SK-N-SH (cell line): Measurements from ENCODE around the gene EFEMP2. TPM values are rescaled to one million over a fixed set of nuclear protein-coding genes. Genes with fewer than 3 reads are reported as not detected.

Experiments used
- CTCF ChIA-PET: fragments of 300-600, 350-600 bp; formaldehyde crosslinking; extraction: SDS; loops from one replicate; lab custom pipeline; 2021; lab: Yijun Ruan, JAX
- POLR2A ChIA-PET: fragments of 350-600 bp; sonication (Branson Sonifier 250); formaldehyde crosslinking; extraction: SDS; loops from one replicate; lab custom pipeline; 2020; ENCODE audit warnings: antibody characterized with exemption, inconsistent platforms; lab: Yijun Ruan, JAX
- DNase-seq: peaks from one replicate; pipeline ENCODE4 v3.0.0; 2012
- H2AFZ ChIP-seq: fragments of 200-600 bp; sonication (generic); 2 replicates; pipeline ENCODE4 v1.8.1; 2016; ENCODE audit warnings: antibody characterized with exemption, mild to moderate bottlenecking, low read depth
- H3F3A ChIP-seq: fragments of 200-600 bp; sonication (generic); replicated peaks from 2 replicates; pipeline ENCODE3; 2016; ENCODE audit warnings: antibody characterized with exemption, mild to moderate bottlenecking; ENCODE audit not compliant: insufficient read depth
- H3K27ac ChIP-seq, 2 experiments: fragments of 200-500 bp in 1 of 2; fragments of 200-600 bp in 1 of 2; sonication (Bioruptor generic) in 1 of 2; sonication (generic), shearing (Covaris generic) in 1 of 2; 2 replicates each; pipeline versions ENCODE4 v1.5.1 to v1.6.1; 2014 to 2016; ENCODE audit warnings: low read depth in 2 of 2, inconsistent platforms in 1 of 2, low read length in 1 of 2, mild to moderate bottlenecking in 1 of 2, mixed read lengths in 1 of 2
- H3K27me3 ChIP-seq: fragments of 200-600 bp; sonication (generic), shearing (Covaris generic); 2 replicates; pipeline ENCODE4 v1.6.1; 2016; ENCODE audit warnings: mixed run types; ENCODE audit not compliant: insufficient read depth
- H3K36me3 ChIP-seq, 2 experiments: fragments of 200-500 bp in 1 of 2; fragments of 200-600 bp in 1 of 2; sonication (Bioruptor generic) in 1 of 2; sonication (generic) in 1 of 2; replicated peaks in 1 of 2; 2 replicates each; pipeline versions ENCODE3 to v1.5.1; 2014 to 2016; ENCODE audit warnings: low read length in 1 of 2, mild to moderate bottlenecking in 1 of 2; ENCODE audit not compliant: insufficient read depth in 2 of 2, control insufficient read depth in 1 of 2
- H3K4me1 ChIP-seq, 2 experiments: fragments of 200-500 bp in 1 of 2; fragments of 200-600 bp in 1 of 2; sonication (Bioruptor generic) in 1 of 2; sonication (generic), shearing (Covaris generic) in 1 of 2; 2 replicates each; pipeline versions ENCODE4 v1.5.1 to v1.6.1; 2014 to 2016; ENCODE audit warnings: low read depth in 1 of 2, low read length in 1 of 2, mixed run types in 1 of 2; ENCODE audit not compliant: insufficient read depth in 2 of 2, control insufficient read depth in 1 of 2
- H3K4me2 ChIP-seq: fragments of 200-600 bp; sonication (generic), shearing (Covaris generic); 2 replicates; pipeline ENCODE4 v1.6.1; 2017; ENCODE audit warnings: mixed run types
- H3K4me3 ChIP-seq, 2 experiments: fragments of 200-500 bp in 1 of 2; fragments of 200-600 bp in 1 of 2; sonication (Bioruptor generic) in 1 of 2; sonication (generic), shearing (Covaris generic) in 1 of 2; 2 replicates each; pipeline versions ENCODE4 v1.5.1 to v1.8.1; 2014 to 2016; ENCODE audit warnings: low read depth in 2 of 2, inconsistent platforms in 1 of 2, low read length in 1 of 2, mild to moderate bottlenecking in 1 of 2, mixed read lengths in 1 of 2, moderate library complexity in 1 of 2
- H3K79me2 ChIP-seq: fragments of 200-600 bp; sonication (generic); 2 replicates; pipeline ENCODE4 v1.8.1; 2017; ENCODE audit warnings: mild to moderate bottlenecking; ENCODE audit not compliant: insufficient read depth
- H3K9ac ChIP-seq: fragments of 200-600 bp; sonication (generic); 2 replicates; pipeline ENCODE4 v1.6.1; 2017; ENCODE audit warnings: mixed run types
- H3K9me2 ChIP-seq: fragments of 200-600 bp; sonication (generic); 2 replicates; pipeline ENCODE4 v1.6.1; 2017; ENCODE audit warnings: mixed run types
- H3K9me3 ChIP-seq: fragments of 200-600 bp; sonication (generic); 2 replicates; pipeline ENCODE4 v1.6.1; 2017; ENCODE audit warnings: mixed run types, mild to moderate bottlenecking, moderate library complexity
- H4K20me1 ChIP-seq: fragments of 200-600 bp; sonication (generic); 2 replicates; pipeline ENCODE4 v1.6.1; 2017; ENCODE audit warnings: mild to moderate bottlenecking, mixed run types; ENCODE audit not compliant: insufficient read depth
- CHD2 ChIP-seq: fragments of 150-350 bp; IDR thresholded peaks from 2 replicates; pipeline ENCODE4 v1.6.1; 2018; ENCODE audit warnings: low read length; ENCODE audit not compliant: partially characterized antibody
- ELF1 ChIP-seq: IDR thresholded peaks from 2 replicates; pipeline ENCODE4 v1.4.0; 2012
- EZH2phosphoT487 ChIP-seq: fragments of 200-600 bp; sonication (generic); IDR thresholded peaks from 2 replicates; pipeline ENCODE4 v1.6.1; 2017; ENCODE audit warnings: low read depth, mixed run types, mild to moderate bottlenecking, antibody characterized with exemption, moderate library complexity, borderline replicate concordance
- GABPA ChIP-seq: IDR thresholded peaks from 2 replicates; pipeline ENCODE4 v1.4.0; 2012; ENCODE audit warnings: low read depth, mild to moderate bottlenecking
- NFIC ChIP-seq: IDR thresholded peaks from 2 replicates; pipeline ENCODE4 v1.4.0; 2012; ENCODE audit warnings: borderline replicate concordance
- RAD21 ChIP-seq: IDR thresholded peaks from 2 replicates; pipeline ENCODE4 v1.6.1; 2012; ENCODE audit warnings: mild to moderate bottlenecking, low read length
- SMC3 ChIP-seq: IDR thresholded peaks from 2 replicates; pipeline ENCODE4 v1.6.1; 2012; ENCODE audit warnings: low read depth, low read length, improper control_type of control experiment
- TEAD4 ChIP-seq: IDR thresholded peaks from 2 replicates; pipeline ENCODE4 v1.4.0; 2012; ENCODE audit warnings: mild to moderate bottlenecking, borderline replicate concordance; ENCODE audit not compliant: insufficient read depth
- WGBS: methylation state at CpG from one replicate; pipeline ENCODE4 v1.1.6; 2017; ENCODE audit warnings: low lambda C conversion rate; 5-methylcytosine and 5-hydroxymethylcytosine counted together
- polyA plus RNA-seq, 3 experiments: library from polyadenylated mRNA; depleted of rRNA; stranded (reverse); fragments of >200 nt; gene quantifications; 2 replicates each; pipeline ENCODE4 v1.2.3, GENCODE V29; 2012
- TF ChIP-seq, protein P1 (sequence below): IDR thresholded peaks from 2 replicates; pipeline ENCODE4 v1.4.0; 2012; ENCODE audit warnings: low read depth, borderline replicate concordance

Gene EFEMP2
- polyA plus RNA-seq, 1 of the 3 experiments (the other 2 are of a cell fraction), result 203 TPM

DNA sequence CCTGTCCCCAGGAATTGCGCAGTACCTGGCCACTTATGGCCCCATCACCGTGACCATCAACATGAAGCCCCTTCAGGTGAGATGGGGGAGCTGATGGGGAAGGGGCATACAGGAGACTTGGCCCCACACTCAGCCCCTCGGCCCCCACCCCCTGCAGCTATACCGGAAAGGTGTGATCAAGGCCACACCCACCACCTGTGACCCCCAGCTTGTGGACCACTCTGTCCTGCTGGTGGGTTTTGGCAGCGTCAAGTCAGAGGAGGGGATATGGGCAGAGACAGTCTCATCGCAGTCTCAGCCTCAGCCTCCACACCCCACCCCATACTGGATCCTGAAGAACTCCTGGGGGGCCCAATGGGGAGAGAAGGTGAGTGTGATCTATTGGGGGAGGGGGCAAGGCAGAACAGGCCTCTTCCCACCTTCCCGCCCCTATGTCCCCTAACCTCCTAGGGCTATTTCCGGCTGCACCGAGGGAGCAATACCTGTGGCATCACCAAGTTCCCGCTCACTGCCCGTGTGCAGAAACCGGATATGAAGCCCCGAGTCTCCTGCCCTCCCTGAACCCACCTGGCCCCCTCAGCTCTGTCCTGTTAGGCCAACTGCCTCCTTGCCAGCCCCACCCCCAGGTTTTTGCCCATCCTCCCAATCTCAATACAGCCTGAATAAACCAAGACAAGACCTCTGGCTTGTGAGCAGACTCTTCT, 10.6 kb upstream of the EFEMP2 start:
- WGBS, result 94% methylated on average over 13 of the region's 13 CpGs
- Histone ChIP-seq H3K9ac (no peak overlapping the region), H3K4me3 (no peak overlapping the region), H3K4me2 (no peak overlapping the region), H3K27ac (no peak overlapping the region), H2AFZ (no peak overlapping the region), H3K27me3 (no peaks in the 10 kb centered on the region), H3K36me3 (peaks cover 31 to 45% of the 10 kb centered on the region in 2 experiments), H3K79me2 (peaks cover 39% of the 10 kb centered on the region), H3K9me2 (no peaks in the 10 kb centered on the region), H3K9me3 (no peaks in the 10 kb centered on the region), H3K4me1 (peaks cover 12 to 22% of the 10 kb centered on the region in 2 experiments; a peak in 3 of 4 replicates), H4K20me1 (no peaks in the 10 kb centered on the region), H3F3A (peaks cover 17% of the 10 kb centered on the region)
- POLR2A ChIA-PET, result no interaction called here
- CTCF ChIA-PET, result interaction anchor here (1.6 to 15.2 kb wide), 8 partner anchors 17 to 171 kb away, joined by 4 to 374 read pairs (median 30); partner anchors contain the start of genes C11orf68, CFL1, EFEMP2 and FOSL1
- TF ChIP-seq CHD2, result no peak
- no peak for DNase-seq

DNA sequence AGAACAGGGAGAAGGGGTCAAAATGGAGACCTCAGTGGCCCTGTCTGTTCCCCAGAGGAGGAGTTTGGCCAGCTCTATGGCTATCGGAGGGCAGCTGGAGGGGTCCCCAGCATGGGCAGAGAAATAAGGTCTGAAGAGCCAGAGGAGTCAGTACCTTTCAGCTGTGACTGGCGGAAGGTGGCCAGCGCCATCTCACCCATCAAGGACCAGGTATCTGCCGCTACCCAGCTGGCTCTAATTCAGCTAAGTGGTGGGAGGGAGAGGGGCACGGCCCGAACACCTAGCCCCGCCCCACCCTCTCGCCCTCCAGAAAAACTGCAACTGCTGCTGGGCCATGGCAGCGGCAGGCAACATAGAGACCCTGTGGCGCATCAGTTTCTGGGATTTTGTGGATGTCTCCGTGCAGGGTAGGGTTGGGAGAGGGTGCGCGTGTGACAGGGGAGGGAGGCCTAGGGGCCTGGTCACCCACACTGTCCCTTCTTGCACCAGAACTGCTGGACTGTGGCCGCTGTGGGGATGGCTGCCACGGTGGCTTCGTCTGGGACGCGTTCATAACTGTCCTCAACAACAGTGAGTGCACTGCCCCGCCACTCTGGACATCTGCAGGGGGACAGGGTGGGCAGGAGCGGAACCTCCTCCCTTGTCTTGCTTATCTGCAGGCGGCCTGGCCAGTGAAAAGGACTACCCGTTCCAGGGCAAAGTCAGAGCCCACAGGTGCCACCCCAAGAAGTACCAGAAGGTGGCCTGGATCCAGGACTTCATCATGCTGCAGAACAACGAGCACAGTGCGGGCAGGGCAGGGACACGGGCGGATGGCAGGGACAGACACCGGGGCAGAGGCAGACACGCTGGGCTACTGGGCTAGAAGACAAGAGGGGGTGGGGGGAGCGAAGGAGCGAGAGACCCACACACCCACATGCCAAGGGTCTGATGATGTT, 9.8 kb upstream of the EFEMP2 start:
- H3K9me2 ChIP-seq, result no peaks in the 10 kb centered on the region
- CTCF ChIA-PET, result interaction anchor here (0.9 to 15.2 kb wide), 4 partner anchors 8 to 106 kb away, joined by 3 to 374 read pairs (median 132); partner anchors contain the start of genes CCDC85B, CFL1, EFEMP2 and MUS81
- POLR2A ChIA-PET, result interaction anchor here (0.7 to 0.9 kb wide), 3 partner anchors 8 to 11 kb away, joined by 3 read pairs; partner anchors contain the start of gene CCDC85B
- no peaks in the 10 kb centered on the region for H3K27me3 ChIP-seq
- WGBS, result 97% methylated on average over 17 of the region's 30 CpGs
- H3K79me2 ChIP-seq, result peaks cover 33% of the 10 kb centered on the region
- H4K20me1 ChIP-seq, result no peaks in the 10 kb centered on the region
- H3F3A ChIP-seq, result peaks cover 12% of the 10 kb centered on the region
- H3K4me1 ChIP-seq, result peaks cover 9 to 17% of the 10 kb centered on the region in 2 experiments; a peak in 3 of 4 replicates
- no peak overlapping the region for H3K4me3 ChIP-seq
- DNase-seq, result no peak
- H3K36me3 ChIP-seq, result peaks cover 31 to 45% of the 10 kb centered on the region in 2 experiments
- no peaks in the 10 kb centered on the region for H3K9me3 ChIP-seq
- H2AFZ ChIP-seq, result no peak overlapping the region
- no peak overlapping the region for H3K9ac ChIP-seq
- no peak for TF ChIP-seq EZH2phosphoT487
- no peak for TF ChIP-seq NFIC
- TF ChIP-seq RAD21, result no peak
- TF ChIP-seq TEAD4, result no peak
- no peak for TF ChIP-seq GABPA
- no peak for TF ChIP-seq ELF1
- TF ChIP-seq SMC3, result no peak
- TF ChIP-seq, protein P1, sequence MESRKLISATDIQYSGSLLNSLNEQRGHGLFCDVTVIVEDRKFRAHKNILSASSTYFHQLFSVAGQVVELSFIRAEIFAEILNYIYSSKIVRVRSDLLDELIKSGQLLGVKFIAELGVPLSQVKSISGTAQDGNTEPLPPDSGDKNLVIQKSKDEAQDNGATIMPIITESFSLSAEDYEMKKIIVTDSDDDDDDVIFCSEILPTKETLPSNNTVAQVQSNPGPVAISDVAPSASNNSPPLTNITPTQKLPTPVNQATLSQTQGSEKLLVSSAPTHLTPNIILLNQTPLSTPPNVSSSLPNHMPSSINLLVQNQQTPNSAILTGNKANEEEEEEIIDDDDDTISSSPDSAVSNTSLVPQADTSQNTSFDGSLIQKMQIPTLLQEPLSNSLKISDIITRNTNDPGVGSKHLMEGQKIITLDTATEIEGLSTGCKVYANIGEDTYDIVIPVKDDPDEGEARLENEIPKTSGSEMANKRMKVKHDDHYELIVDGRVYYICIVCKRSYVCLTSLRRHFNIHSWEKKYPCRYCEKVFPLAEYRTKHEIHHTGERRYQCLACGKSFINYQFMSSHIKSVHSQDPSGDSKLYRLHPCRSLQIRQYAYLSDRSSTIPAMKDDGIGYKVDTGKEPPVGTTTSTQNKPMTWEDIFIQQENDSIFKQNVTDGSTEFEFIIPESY, result no peak
- H3K4me2 ChIP-seq, result no peak overlapping the region
- H3K27ac ChIP-seq, result no peak overlapping the region
